Measurements from ENCODE around the gene ZSCAN10.

The ZSCAN10 gene

GRCh38 chr16:3134338-3135125, 35.4 kb upstream of the ZSCAN10 start, which contains the start of gene ZNF213:
Gene ZNF213, plus strand, starts transcription at chr16:3135029. Its CDS starts 2,252 bp downstream, at chr16:3137281.
- DNase-seq (ENCODE audit: low read depth): peak; percentile 96

GRCh38 chr16:3133844-3134243, 34.8 kb upstream of the ZSCAN10 start:
- no peak for DNase-seq (ENCODE audit: low read depth)

GRCh38 chr16:3131755-3132377, 32.8 kb upstream of the ZSCAN10 start:
- no peak for DNase-seq (ENCODE audit: low read depth)

GRCh38 chr16:3129137-3130131, 30.3 kb upstream of the ZSCAN10 start:
- DNase-seq (ENCODE audit: low read depth): peak; percentile 82

GRCh38 chr16:3127745-3128144, 28.7 kb upstream of the ZSCAN10 start:
- no peak for DNase-seq (ENCODE audit: low read depth)

GRCh38 chr16:3123986-3124886, 25.1 kb upstream of the ZSCAN10 start:
- DNase-seq (ENCODE audit: low read depth): peak; percentile 90

GRCh38 chr16:3122926-3123570, 24.0 kb upstream of the ZSCAN10 start:
- DNase-seq (ENCODE audit: low read depth): no peak

- DNase-seq (ENCODE audit: low read depth): no peak
Observed at GRCh38 chr16:3121851-3122467, 22.9 kb upstream of the ZSCAN10 start.

GRCh38 chr16:3120435-3120834, 21.3 kb upstream of the ZSCAN10 start:
- no peak for DNase-seq (ENCODE audit: low read depth)

GRCh38 chr16:3119701-3120408, 20.8 kb upstream of the ZSCAN10 start:
- no peak for DNase-seq (ENCODE audit: low read depth)

GRCh38 chr16:3119286-3119685, 20.2 kb upstream of the ZSCAN10 start:
- no peak for DNase-seq (ENCODE audit: low read depth)

GRCh38 chr16:3118846-3119245, 19.8 kb upstream of the ZSCAN10 start:
- DNase-seq (ENCODE audit: low read depth): no peak

GRCh38 chr16:3118204-3118790, 19.2 kb upstream of the ZSCAN10 start:
- no peak for DNase-seq (ENCODE audit: low read depth)

GRCh38 chr16:3115561-3115960, 16.5 kb upstream of the ZSCAN10 start:
- DNase-seq (ENCODE audit: low read depth): no peak

- DNase-seq (ENCODE audit: low read depth): no peak
Observed at GRCh38 chr16:3115003-3115402, 15.9 kb upstream of the ZSCAN10 start.

GRCh38 chr16:3113765-3114479, 14.8 kb upstream of the ZSCAN10 start:
- DNase-seq (ENCODE audit: low read depth): no peak

- no peak for DNase-seq (ENCODE audit: low read depth)
Observed at GRCh38 chr16:3112881-3113574, 13.9 kb upstream of the ZSCAN10 start.

All from fibroblast of gingiva (primary cell).